Measurements from ENCODE around the gene TPST1.

- no peak for TF ChIP-seq CTCF (IDR thresholded peaks at IDR 0.05)
- TF ChIP-seq EP300 (IDR thresholded peaks at IDR 0.05): no peak
- no peak for TF ChIP-seq POLR2A (IDR thresholded peaks at IDR 0.05)
- no peak for TF ChIP-seq POLR2AphosphoS5 (IDR thresholded peaks at IDR 0.05)
Observed at GRCh38 chr7:66216687-66217086, 11.6 kb downstream of the TPST1 start.
